ENCODE measurements around the gene TMOD4. TPM values are rescaled to one million over a fixed set of nuclear protein-coding genes. Genes with fewer than 3 reads are reported as not detected.

Gene TMOD4
- total RNA-seq, 4 donors from 2014 or later, result not detected

GRCh38 chr1:151157067-151157531 is 18.7 kb downstream of the TMOD4 start:
- Histone ChIP-seq H3K4me3 (replicated peaks in 1 of 3) (no peak overlapping the region), H3K9me3 (no peaks in the 10 kb centered on the region), H3K27ac (no peak overlapping the region), H3K27me3 (no peaks in the 10 kb centered on the region), H3K36me3 (peaks cover 25 to 27% of the 10 kb centered on the region in 2 donors), H3K4me1 (no peaks in the 10 kb centered on the region)
- TF ChIP-seq, protein P1, sequence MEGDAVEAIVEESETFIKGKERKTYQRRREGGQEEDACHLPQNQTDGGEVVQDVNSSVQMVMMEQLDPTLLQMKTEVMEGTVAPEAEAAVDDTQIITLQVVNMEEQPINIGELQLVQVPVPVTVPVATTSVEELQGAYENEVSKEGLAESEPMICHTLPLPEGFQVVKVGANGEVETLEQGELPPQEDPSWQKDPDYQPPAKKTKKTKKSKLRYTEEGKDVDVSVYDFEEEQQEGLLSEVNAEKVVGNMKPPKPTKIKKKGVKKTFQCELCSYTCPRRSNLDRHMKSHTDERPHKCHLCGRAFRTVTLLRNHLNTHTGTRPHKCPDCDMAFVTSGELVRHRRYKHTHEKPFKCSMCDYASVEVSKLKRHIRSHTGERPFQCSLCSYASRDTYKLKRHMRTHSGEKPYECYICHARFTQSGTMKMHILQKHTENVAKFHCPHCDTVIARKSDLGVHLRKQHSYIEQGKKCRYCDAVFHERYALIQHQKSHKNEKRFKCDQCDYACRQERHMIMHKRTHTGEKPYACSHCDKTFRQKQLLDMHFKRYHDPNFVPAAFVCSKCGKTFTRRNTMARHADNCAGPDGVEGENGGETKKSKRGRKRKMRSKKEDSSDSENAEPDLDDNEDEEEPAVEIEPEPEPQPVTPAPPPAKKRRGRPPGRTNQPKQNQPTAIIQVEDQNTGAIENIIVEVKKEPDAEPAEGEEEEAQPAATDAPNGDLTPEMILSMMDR (IDR thresholded peaks at IDR 0.05), result no peak
- TF ChIP-seq POLR2A (IDR thresholded peaks at IDR 0.05), result no peak
- intact Hi-C loops (cut with DNase I), result loop anchor here (5.0 to 10.0 kb wide), 2 partner anchors 55 to 132 kb away; no protein-coding TSS in a partner anchor
- DNase-seq, result no peak
- WGBS, 2 donors, result 86 to 93% methylated on average over 6 of the region's 6 CpGs

- DNase-seq, result no peak
- Histone ChIP-seq H3K4me1 (no peaks in the 10 kb centered on the region), H3K36me3 (peaks cover 22 to 23% of the 10 kb centered on the region in 2 donors), H3K4me3 (replicated peaks in 1 of 3) (no peak within 1 kb of the TSS), H3K27me3 (no peaks in the 10 kb centered on the region), H3K27ac (no peak within 1 kb of the TSS), H3K9me3 (no peaks in the 10 kb centered on the region)
- WGBS, 2 donors, result 74 to 78% methylated on average over 4 of the region's 4 CpGs
- intact Hi-C loops (cut with DNase I), result loop anchor here (5.0 to 10.0 kb wide), 2 partner anchors 54 to 132 kb away; no protein-coding TSS in a partner anchor
- TF ChIP-seq, protein P1 (IDR thresholded peaks at IDR 0.05), result no peak
- TF ChIP-seq POLR2A (IDR thresholded peaks at IDR 0.05), result no peak
Measured at GRCh38 chr1:151156515-151156819, 19.3 kb downstream of the TMOD4 start, which contains the start of gene TNFAIP8L2. Gene TNFAIP8L2 (plus strand): TSS chr1:151156649. CDS start chr1:151158698, 2,049 bp downstream.

- intact Hi-C loops (cut with DNase I), result no loop called here
- Histone ChIP-seq H3K27me3 (no peaks in the 10 kb centered on the region), H3K4me3 (replicated peaks in 1 of 3) (no peak overlapping the region), H3K9me3 (no peaks in the 10 kb centered on the region), H3K4me1 (peaks cover 20 to 25% of the 10 kb centered on the region in 2 donors), H3K36me3 (no peaks in the 10 kb centered on the region), H3K27ac (no peak overlapping the region)
- no peak for DNase-seq
- 96 to 97% methylated on average over 2 of the region's 2 CpGs for WGBS, 2 donors
- TF ChIP-seq, protein P1 (IDR thresholded peaks at IDR 0.05), result no peak
- TF ChIP-seq POLR2A (IDR thresholded peaks at IDR 0.05), result no peak
Measured at GRCh38 chr1:151147665-151148064, 28.1 kb downstream of the TMOD4 start.

DNA sequence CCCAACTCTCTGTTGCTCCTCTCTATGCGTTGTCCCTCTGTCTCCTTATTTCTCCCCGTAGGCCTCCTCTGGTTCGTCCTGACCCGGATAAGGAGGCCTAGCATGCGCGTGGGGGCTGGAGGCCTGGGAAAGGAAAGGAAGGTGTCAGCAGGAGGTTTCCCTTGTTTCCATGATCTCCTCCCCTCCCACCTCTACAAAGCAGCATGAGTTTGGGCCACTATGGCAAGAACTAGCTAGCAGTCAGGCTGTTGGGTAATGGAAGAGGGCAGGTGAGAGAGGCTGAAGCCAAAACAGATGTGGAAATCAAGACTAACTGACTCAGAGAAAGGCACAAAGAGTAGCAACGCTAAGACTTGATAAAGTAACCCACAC is 28.7 kb downstream of the TMOD4 start:
- Histone ChIP-seq H3K27me3 (no peaks in the 10 kb centered on the region), H3K36me3 (no peaks in the 10 kb centered on the region), H3K9me3 (no peaks in the 10 kb centered on the region), H3K4me1 (peaks cover 20 to 25% of the 10 kb centered on the region in 2 donors), H3K27ac (peak overlapping the region in 2 of 3 donors; percentile 41 to 44), H3K4me3 (replicated peaks in 1 of 3) (peak overlapping the region in 1 of 3 donors; percentile 74)
- no peak for TF ChIP-seq POLR2A (IDR thresholded peaks at IDR 0.05)
- TF ChIP-seq, protein P1 (IDR thresholded peaks at IDR 0.05), result no peak
- DNase-seq, result no peak
- intact Hi-C loops (cut with DNase I), result no loop called here
- 31 to 32% methylated on average over 7 of the region's 7 CpGs for WGBS, 2 donors

DNA sequence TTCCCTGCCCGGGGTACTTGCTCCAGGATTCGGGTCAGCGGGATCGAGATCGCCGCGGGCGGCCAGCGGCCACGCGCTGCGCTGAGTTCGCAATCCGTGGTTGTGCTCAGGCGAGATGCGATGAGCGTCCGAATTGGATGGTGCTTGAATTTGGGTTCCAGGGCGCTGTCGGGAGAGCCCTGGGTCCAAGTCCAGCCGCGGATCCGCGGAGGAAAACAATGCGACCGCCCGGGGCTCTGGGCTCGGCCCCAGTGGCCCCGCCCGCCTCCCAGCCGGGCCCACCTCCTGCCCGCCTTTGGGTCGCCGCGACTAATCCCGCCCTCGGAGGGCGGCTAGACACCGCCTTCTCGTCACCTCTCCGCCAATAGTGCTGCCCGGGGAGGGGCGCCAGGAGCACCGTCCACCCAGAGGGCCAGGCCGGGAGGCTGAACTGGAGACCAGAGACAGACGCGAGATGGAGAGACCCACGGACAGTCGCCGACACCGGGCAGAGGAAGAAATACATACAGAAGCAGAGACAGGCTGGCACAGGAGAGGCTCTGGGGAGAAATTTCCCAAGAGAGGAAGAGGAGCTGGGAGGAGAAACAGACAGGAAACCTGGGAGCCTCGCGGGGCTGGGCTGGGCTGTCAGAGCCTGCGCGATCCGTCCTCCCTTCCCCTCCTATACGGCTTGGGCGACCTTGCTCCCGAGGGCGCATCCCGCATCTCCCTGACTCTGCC is 29.2 kb downstream of the TMOD4 start, which contains the start of gene SEMA6C:
Gene SEMA6C (minus strand): TSS at position 220 of the 720 bp plus-strand sequence. CDS start 4,010 bp downstream, outside the sequence.
- intact Hi-C loops (cut with DNase I), result no loop called here
- 1 to 2% methylated on average over 20 to 32 of the region's 61 CpGs for WGBS, 2 donors
- peak in 1 of 2 donors; percentile 82 for TF ChIP-seq POLR2A (IDR thresholded peaks at IDR 0.05)
- TF ChIP-seq, protein P1 (IDR thresholded peaks at IDR 0.05), result no peak
- Histone ChIP-seq H3K9me3 (no peaks in the 10 kb centered on the region), H3K36me3 (no peaks in the 10 kb centered on the region), H3K27me3 (no peaks in the 10 kb centered on the region), H3K4me1 (peaks cover 20 to 25% of the 10 kb centered on the region in 2 donors), H3K27ac (peak within 1 kb of the TSS in 2 of 3 donors; percentile 41 to 48), H3K4me3 (replicated peaks in 1 of 3) (peak within 1 kb of the TSS; percentile 29 to 74 (median 54))
- peak; percentile 93 to 95 for DNase-seq
